MV-4-11 (cell line): Measurements from ENCODE around the gene ALOX15B.
A peak's percentile ranks its signal among the peaks of the same experiment; 100 is the strongest.

Experiments
- DNase-seq: peaks from one replicate; lab custom pipeline; 2025; lab: John Stamatoyannopoulos, UW

ALOX15B gene

GRCh38 chr17:8080208-8080798 lies 41.4 kb downstream of the ALOX15B start:
- DNase-seq = no peak

- DNase-seq = no peak
These were observed 42.0 kb downstream of the ALOX15B start for GRCh38 chr17:8080799-8081219.

GRCh38 chr17:8081876-8082275 lies 43.0 kb downstream of the ALOX15B start:
- DNase-seq = no peak

- no peak for DNase-seq
These were observed 43.4 kb downstream of the ALOX15B start for GRCh38 chr17:8082292-8082691.

- no peak for DNase-seq
These were observed 45.4 kb downstream of the ALOX15B start for GRCh38 chr17:8084250-8084649.

- no peak for DNase-seq
These were observed 48.5 kb downstream of the ALOX15B start, which contains the start of gene ALOX12B for GRCh38 chr17:8087075-8087951. Gene ALOX12B, minus strand, starts transcription at chr17:8087716. Its CDS starts 274 bp downstream, at chr17:8087442.

- DNase-seq = no peak
These were observed 49.0 kb downstream of the ALOX15B start for GRCh38 chr17:8087952-8088230.

GRCh38 chr17:8089728-8090127 lies 50.9 kb downstream of the ALOX15B start:
- no peak for DNase-seq

- DNase-seq = peak; percentile 21
These were observed 52.3 kb downstream of the ALOX15B start for GRCh38 chr17:8091033-8091687.

GRCh38 chr17:8095361-8095760 lies 56.5 kb downstream of the ALOX15B start:
- no peak for DNase-seq

GRCh38 chr17:8096541-8096940 lies 57.7 kb downstream of the ALOX15B start:
- no peak for DNase-seq
